HG02973 (cell line): ENCODE data around the gene UBL4A.

ENCODE experiments used
- ATAC-seq: cut with Tn5 transposase; IDR thresholded peaks from one replicate; pipeline ENCODE4 v1.9.1; 2021; ENCODE audit warnings: moderate library complexity; ENCODE audit not compliant: unreplicated experiment

The UBL4A gene

GRCh38 chrX:154486396-154487207, at the start of gene UBL4A:
TSS of gene UBL4A (minus strand) at chrX:154486615. CDS start at chrX:154486584, 31 bp downstream.
- no peak for ATAC-seq

GRCh38 chrX:154535892-154536291, 49.5 kb upstream of the UBL4A start:
- ATAC-seq = no peak

GRCh38 chrX:154534526-154535322, 48.3 kb upstream of the UBL4A start:
- ATAC-seq = peak; percentile 76

GRCh38 chrX:154532690-154533089, 46.3 kb upstream of the UBL4A start:
- no peak for ATAC-seq

- ATAC-seq = no peak
Observed at GRCh38 chrX:154531626-154532025, 45.2 kb upstream of the UBL4A start.

GRCh38 chrX:154530286-154530685, 43.9 kb upstream of the UBL4A start:
- ATAC-seq = no peak

- ATAC-seq = no peak
Observed at GRCh38 chrX:154529206-154529612, 42.8 kb upstream of the UBL4A start.

- ATAC-seq = peak; percentile 84
Observed at GRCh38 chrX:154526901-154527675, 40.7 kb upstream of the UBL4A start.

- no peak for ATAC-seq
Observed at GRCh38 chrX:154525606-154526490, 39.4 kb upstream of the UBL4A start.

- ATAC-seq = no peak
Observed at GRCh38 chrX:154519389-154519788, 33.0 kb upstream of the UBL4A start.

- no peak for ATAC-seq
Observed at GRCh38 chrX:154517101-154517781, 30.8 kb upstream of the UBL4A start.

GRCh38 chrX:154516656-154517100, 30.3 kb upstream of the UBL4A start:
- ATAC-seq = no peak

- ATAC-seq = peak; percentile 91
Observed at GRCh38 chrX:154515966-154516655, 29.7 kb upstream of the UBL4A start, which contains the start of gene FAM3A. TSS of gene FAM3A (minus strand) at chrX:154516232. CDS start at chrX:154515772, 460 bp downstream.

- ATAC-seq = peak; percentile 35
Observed at GRCh38 chrX:154515090-154515965, 28.9 kb upstream of the UBL4A start.

- no peak for ATAC-seq
Observed at GRCh38 chrX:154513716-154514115, 27.3 kb upstream of the UBL4A start.

GRCh38 chrX:154512879-154513553, 26.6 kb upstream of the UBL4A start:
- no peak for ATAC-seq

GRCh38 chrX:154511761-154512160, 25.3 kb upstream of the UBL4A start:
- ATAC-seq = no peak
